ENCODE data around the gene MTERF1.

GRCh38 chr7:91835826-91836368 lies 44.6 kb downstream of the MTERF1 start:
- TF ChIP-seq CTCF (IDR thresholded peaks at IDR 0.05; ENCODE audit: poor library complexity) = no peak
- no peak for TF ChIP-seq EZH2phosphoT487 (IDR thresholded peaks at IDR 0.05; ENCODE audit: low read depth, severe bottlenecking, unreplicated experiment)

Data from hepatocyte (in vitro differentiated cells).